ENCODE measurements around the gene CCDC187. TPM values are rescaled to one million over a fixed set of nuclear protein-coding genes. Genes with fewer than 3 reads are reported as not detected.

CCDC187 gene
- total RNA-seq, 5 donors from 2014 or later (not counting 1 experiment from before 2014, with no cell fraction given) = 0.07 to 0.20 (median 0.09) TPM; not detected in 1

- H3K27me3 Mint-ChIP-seq = no peaks in the 10 kb centered on the region
- WGBS (ENCODE audit: insufficient coverage) = 84% methylated on average over 4 of the region's 10 CpGs
- H3K27ac ChIP-seq (ENCODE audit: low read length) = no peak overlapping the region
- ATAC-seq (replicated peaks in 1 of 4) (no peak), DNase-seq (no peak)
- H3K27me3 ChIP-seq (replicated peaks in 1 of 2; ENCODE audit: control insufficient read depth in 2 of 2, extremely low read depth in 1 of 2, insufficient read depth in 2 of 2, low read length in 1 of 2) = peaks cover 0 to 32% of the 10 kb centered on the region in 2 experiments
- H3K9me3 ChIP-seq = no peaks in the 10 kb centered on the region
- H3K36me3 Mint-ChIP-seq = no peaks in the 10 kb centered on the region
- H3K4me1 Mint-ChIP-seq = peaks cover 0 to 5% (median 4%) of the 10 kb centered on the region in 3 donors
- POLR2A ChIA-PET = interaction anchor here in 1 of 2 donors (0.6 kb wide), 1 partner anchor 230 kb away, joined by 4 read pairs; no protein-coding TSS in a partner anchor
- no peak overlapping the region for H3K4me3 Mint-ChIP-seq
- H3K4me1 ChIP-seq (ENCODE audit: control insufficient read depth in 1 of 2, extremely low read depth in 1 of 2, insufficient read depth in 2 of 2, low read length in 2 of 2) = peaks cover 0 to 7% of the 10 kb centered on the region in 2 experiments
- no peaks in the 10 kb centered on the region for H3K9me3 Mint-ChIP-seq
- no peaks in the 10 kb centered on the region for H3K36me3 ChIP-seq (ENCODE audit: control insufficient read depth in 2 of 2, extremely low read depth in 1 of 2, insufficient read depth in 1 of 2, low read length in 1 of 2)
- no peak overlapping the region for H3K27ac Mint-ChIP-seq
- CTCF ChIA-PET = no interaction called here
- H3K4me3 ChIP-seq (ENCODE audit: control insufficient read depth in 1 of 2, extremely low read depth in 1 of 2, low read length in 1 of 2) = no peak overlapping the region
These were observed 53.2 kb downstream of the CCDC187 start for GRCh38 chr9:136250676-136251075.

GRCh38 chr9:136249877-136250559, 53.9 kb downstream of the CCDC187 start:
- POLR2A ChIA-PET = interaction anchor here in 1 of 2 donors (0.6 kb wide), 1 partner anchor 231 kb away, joined by 4 read pairs; no protein-coding TSS in a partner anchor

GRCh38 chr9:136248951-136249876, 54.7 kb downstream of the CCDC187 start:
- Mint-ChIP-seq H3K9me3 (no peaks in the 10 kb centered on the region), H3K36me3 (no peaks in the 10 kb centered on the region), H3K4me3 (no peak overlapping the region), H3K4me1 (peaks cover 10 to 14% (median 13%) of the 10 kb centered on the region in 3 donors), H3K27me3 (no peaks in the 10 kb centered on the region), H3K27ac (no peak overlapping the region)
- DNase-seq (no peak), ATAC-seq (replicated peaks in 1 of 4) (no peak)
- no peak overlapping the region for H3K27ac ChIP-seq (ENCODE audit: low read length)
- H3K36me3 ChIP-seq (ENCODE audit: control insufficient read depth in 2 of 2, extremely low read depth in 1 of 2, insufficient read depth in 1 of 2, low read length in 1 of 2) = no peaks in the 10 kb centered on the region
- H3K4me1 ChIP-seq (ENCODE audit: control insufficient read depth in 1 of 2, extremely low read depth in 1 of 2, insufficient read depth in 2 of 2, low read length in 2 of 2) = peaks cover 4 to 18% of the 10 kb centered on the region in 2 experiments
- H3K4me3 ChIP-seq (ENCODE audit: control insufficient read depth in 1 of 2, extremely low read depth in 1 of 2, low read length in 1 of 2) = no peak overlapping the region
- POLR2A ChIA-PET = no interaction called here
- peaks cover 0 to 17% of the 10 kb centered on the region in 2 experiments for H3K27me3 ChIP-seq (replicated peaks in 1 of 2; ENCODE audit: control insufficient read depth in 2 of 2, extremely low read depth in 1 of 2, insufficient read depth in 2 of 2, low read length in 1 of 2)
- CTCF ChIA-PET = no interaction called here
- H3K9me3 ChIP-seq = no peaks in the 10 kb centered on the region
- 82% methylated on average over 30 of the region's 30 CpGs for WGBS (ENCODE audit: insufficient coverage)

More at GRCh38 chr9:136249877-136250559, 53.9 kb downstream of the CCDC187 start:
- Mint-ChIP-seq H3K27ac (no peak overlapping the region), H3K4me1 (peaks cover 2 to 6% (median 5%) of the 10 kb centered on the region in 3 donors), H3K9me3 (no peaks in the 10 kb centered on the region), H3K27me3 (no peaks in the 10 kb centered on the region), H3K4me3 (no peak overlapping the region), H3K36me3 (no peaks in the 10 kb centered on the region)
- WGBS (ENCODE audit: insufficient coverage) = 86% methylated on average over 26 of the region's 30 CpGs
- ATAC-seq (replicated peaks in 1 of 4) (no peak), DNase-seq (no peak)
- Histone ChIP-seq H3K27me3 (replicated peaks in 1 of 2; ENCODE audit: control insufficient read depth in 2 of 2, extremely low read depth in 1 of 2, insufficient read depth in 2 of 2, low read length in 1 of 2) (peaks cover 0 to 25% of the 10 kb centered on the region in 2 experiments), H3K4me1 (ENCODE audit: control insufficient read depth in 1 of 2, extremely low read depth in 1 of 2, insufficient read depth in 2 of 2, low read length in 2 of 2) (peaks cover 0 to 10% of the 10 kb centered on the region in 2 experiments), H3K4me3 (ENCODE audit: control insufficient read depth in 1 of 2, extremely low read depth in 1 of 2, low read length in 1 of 2) (no peak overlapping the region), H3K27ac (ENCODE audit: low read length) (no peak overlapping the region), H3K9me3 (no peaks in the 10 kb centered on the region), H3K36me3 (ENCODE audit: control insufficient read depth in 2 of 2, extremely low read depth in 1 of 2, insufficient read depth in 1 of 2, low read length in 1 of 2) (no peaks in the 10 kb centered on the region)
- CTCF ChIA-PET = no interaction called here

GRCh38 chr9:136247947-136248637, 55.8 kb downstream of the CCDC187 start:
- peaks cover 21 to 25% (median 24%) of the 10 kb centered on the region in 3 donors for H3K4me1 Mint-ChIP-seq
- WGBS (ENCODE audit: insufficient coverage) = 86% methylated on average over 12 of the region's 24 CpGs
- H3K27me3 Mint-ChIP-seq = no peaks in the 10 kb centered on the region
- H3K9me3 Mint-ChIP-seq = no peaks in the 10 kb centered on the region
- ChIA-PET CTCF (no interaction called here), POLR2A (interaction anchor here in 1 of 2 donors (0.6 kb wide), 1 partner anchor 421 kb away, joined by 3 read pairs; no protein-coding TSS in a partner anchor)
- DNase-seq (no peak), ATAC-seq (replicated peaks in 1 of 4) (no peak)
- H3K27ac Mint-ChIP-seq = no peak overlapping the region
- H3K9me3 ChIP-seq = no peaks in the 10 kb centered on the region
- no peak overlapping the region for H3K4me3 ChIP-seq (ENCODE audit: control insufficient read depth in 1 of 2, extremely low read depth in 1 of 2, low read length in 1 of 2)
- H3K36me3 ChIP-seq (ENCODE audit: control insufficient read depth in 2 of 2, extremely low read depth in 1 of 2, insufficient read depth in 1 of 2, low read length in 1 of 2) = no peaks in the 10 kb centered on the region
- no peak overlapping the region for H3K4me3 Mint-ChIP-seq
- H3K27ac ChIP-seq (ENCODE audit: low read length) = no peak overlapping the region
- peaks cover 16 to 29% of the 10 kb centered on the region in 2 experiments for H3K4me1 ChIP-seq (ENCODE audit: control insufficient read depth in 1 of 2, extremely low read depth in 1 of 2, insufficient read depth in 2 of 2, low read length in 2 of 2)
- H3K27me3 ChIP-seq (replicated peaks in 1 of 2; ENCODE audit: control insufficient read depth in 2 of 2, extremely low read depth in 1 of 2, insufficient read depth in 2 of 2, low read length in 1 of 2) = peaks cover 0 to 7% of the 10 kb centered on the region in 2 experiments
- no peaks in the 10 kb centered on the region for H3K36me3 Mint-ChIP-seq

GRCh38 chr9:136247551-136247916, 56.4 kb downstream of the CCDC187 start:
- H3K4me3 ChIP-seq (ENCODE audit: control insufficient read depth in 1 of 2, extremely low read depth in 1 of 2, low read length in 1 of 2) = no peak overlapping the region
- ATAC-seq (replicated peaks in 1 of 4) (no peak), DNase-seq (no peak)
- H3K27ac ChIP-seq (ENCODE audit: low read length) = no peak overlapping the region
- H3K4me1 ChIP-seq (ENCODE audit: control insufficient read depth in 1 of 2, extremely low read depth in 1 of 2, insufficient read depth in 2 of 2, low read length in 2 of 2) = peaks cover 17 to 34% of the 10 kb centered on the region in 2 experiments
- ChIA-PET POLR2A (interaction anchor here in 1 of 2 donors (0.6 kb wide), 1 partner anchor 422 kb away, joined by 3 read pairs; no protein-coding TSS in a partner anchor), CTCF (no interaction called here)
- H3K36me3 Mint-ChIP-seq = no peaks in the 10 kb centered on the region
- H3K9me3 ChIP-seq = no peaks in the 10 kb centered on the region
- no peak overlapping the region for H3K4me3 Mint-ChIP-seq
- H3K4me1 Mint-ChIP-seq = peaks cover 26 to 30% (median 29%) of the 10 kb centered on the region in 3 donors
- H3K27ac Mint-ChIP-seq = no peak overlapping the region
- no peaks in the 10 kb centered on the region for H3K9me3 Mint-ChIP-seq
- H3K27me3 ChIP-seq (replicated peaks in 1 of 2; ENCODE audit: control insufficient read depth in 2 of 2, extremely low read depth in 1 of 2, insufficient read depth in 2 of 2, low read length in 1 of 2) = peaks cover 0 to 1% of the 10 kb centered on the region in 2 experiments
- H3K27me3 Mint-ChIP-seq = no peaks in the 10 kb centered on the region
- H3K36me3 ChIP-seq (ENCODE audit: control insufficient read depth in 2 of 2, extremely low read depth in 1 of 2, insufficient read depth in 1 of 2, low read length in 1 of 2) = no peaks in the 10 kb centered on the region
- 75% methylated on average over 5 of the region's 9 CpGs for WGBS (ENCODE audit: insufficient coverage)

Measured in T-cell (primary cell).